ENCODE results near the gene ANO4.

ANO4 gene

GRCh38 chr12:100955139-100955538, 160.6 kb downstream of the ANO4 start:
- Histone ChIP-seq H3K4me1 (ENCODE audit: control insufficient read depth, insufficient read depth, low read length) (peaks cover 11% of the 10 kb centered on the region), H3K9me3 (replicated peaks; ENCODE audit: low read length) (no peaks in the 10 kb centered on the region), H3K9ac (ENCODE audit: low read depth, low read length) (no peak overlapping the region), H3K4me2 (ENCODE audit: low read length) (peak overlapping the region; percentile 30), H3K36me3 (ENCODE audit: insufficient read depth, low read length) (no peaks in the 10 kb centered on the region), H3K27me3 (ENCODE audit: control insufficient read depth, insufficient read depth, low read length) (no peaks in the 10 kb centered on the region), H3K4me3 (ENCODE audit: low read length) (no peak overlapping the region)

GRCh38 chr12:100956311-100956852, 161.8 kb downstream of the ANO4 start:
- no peak overlapping the region for H3K4me2 ChIP-seq (ENCODE audit: low read length)
- H3K9me3 ChIP-seq (replicated peaks; ENCODE audit: low read length): no peaks in the 10 kb centered on the region
- no peaks in the 10 kb centered on the region for H3K27me3 ChIP-seq (ENCODE audit: control insufficient read depth, insufficient read depth, low read length)
- H3K4me1 ChIP-seq (ENCODE audit: control insufficient read depth, insufficient read depth, low read length): peaks cover 11% of the 10 kb centered on the region
- no peak overlapping the region for H3K9ac ChIP-seq (ENCODE audit: low read depth, low read length)
- H3K36me3 ChIP-seq (ENCODE audit: insufficient read depth, low read length): no peaks in the 10 kb centered on the region
- no peak overlapping the region for H3K4me3 ChIP-seq (ENCODE audit: low read length)

- H3K9ac ChIP-seq (ENCODE audit: low read depth, low read length): no peak overlapping the region
- no peaks in the 10 kb centered on the region for H3K9me3 ChIP-seq (replicated peaks; ENCODE audit: low read length)
- H3K4me1 ChIP-seq (ENCODE audit: control insufficient read depth, insufficient read depth, low read length): peaks cover 11% of the 10 kb centered on the region
- H3K36me3 ChIP-seq (ENCODE audit: insufficient read depth, low read length): no peaks in the 10 kb centered on the region
- no peaks in the 10 kb centered on the region for H3K27me3 ChIP-seq (ENCODE audit: control insufficient read depth, insufficient read depth, low read length)
- no peak overlapping the region for H3K4me2 ChIP-seq (ENCODE audit: low read length)
- H3K4me3 ChIP-seq (ENCODE audit: low read length): no peak overlapping the region
Observed at GRCh38 chr12:100959481-100959880, 164.9 kb downstream of the ANO4 start.

GRCh38 chr12:100962086-100962712, 167.6 kb downstream of the ANO4 start:
- Histone ChIP-seq H3K9me3 (replicated peaks; ENCODE audit: low read length) (no peaks in the 10 kb centered on the region), H3K4me2 (ENCODE audit: low read length) (no peak overlapping the region), H3K27me3 (ENCODE audit: control insufficient read depth, insufficient read depth, low read length) (no peaks in the 10 kb centered on the region), H3K4me3 (ENCODE audit: low read length) (no peak overlapping the region), H3K36me3 (ENCODE audit: insufficient read depth, low read length) (no peaks in the 10 kb centered on the region), H3K9ac (ENCODE audit: low read depth, low read length) (no peak overlapping the region), H3K4me1 (ENCODE audit: control insufficient read depth, insufficient read depth, low read length) (no peaks in the 10 kb centered on the region)

- H3K4me3 ChIP-seq (ENCODE audit: low read length): no peak overlapping the region
- H3K36me3 ChIP-seq (ENCODE audit: insufficient read depth, low read length): no peaks in the 10 kb centered on the region
- H3K4me1 ChIP-seq (ENCODE audit: control insufficient read depth, insufficient read depth, low read length): no peaks in the 10 kb centered on the region
- no peaks in the 10 kb centered on the region for H3K27me3 ChIP-seq (ENCODE audit: control insufficient read depth, insufficient read depth, low read length)
- H3K4me2 ChIP-seq (ENCODE audit: low read length): no peak overlapping the region
- no peak overlapping the region for H3K9ac ChIP-seq (ENCODE audit: low read depth, low read length)
- no peaks in the 10 kb centered on the region for H3K9me3 ChIP-seq (replicated peaks; ENCODE audit: low read length)
Observed at GRCh38 chr12:100963381-100963780, 168.8 kb downstream of the ANO4 start.

GRCh38 chr12:100964028-100964427, 169.5 kb downstream of the ANO4 start:
- Histone ChIP-seq H3K9me3 (replicated peaks; ENCODE audit: low read length) (no peaks in the 10 kb centered on the region), H3K4me3 (ENCODE audit: low read length) (no peak overlapping the region), H3K4me1 (ENCODE audit: control insufficient read depth, insufficient read depth, low read length) (no peaks in the 10 kb centered on the region), H3K9ac (ENCODE audit: low read depth, low read length) (no peak overlapping the region), H3K36me3 (ENCODE audit: insufficient read depth, low read length) (no peaks in the 10 kb centered on the region), H3K27me3 (ENCODE audit: control insufficient read depth, insufficient read depth, low read length) (no peaks in the 10 kb centered on the region), H3K4me2 (ENCODE audit: low read length) (no peak overlapping the region)

- no peak overlapping the region for H3K4me3 ChIP-seq (ENCODE audit: low read length)
- H3K9me3 ChIP-seq (replicated peaks; ENCODE audit: low read length): no peaks in the 10 kb centered on the region
- no peaks in the 10 kb centered on the region for H3K27me3 ChIP-seq (ENCODE audit: control insufficient read depth, insufficient read depth, low read length)
- H3K9ac ChIP-seq (ENCODE audit: low read depth, low read length): no peak overlapping the region
- H3K36me3 ChIP-seq (ENCODE audit: insufficient read depth, low read length): no peaks in the 10 kb centered on the region
- no peaks in the 10 kb centered on the region for H3K4me1 ChIP-seq (ENCODE audit: control insufficient read depth, insufficient read depth, low read length)
- no peak overlapping the region for H3K4me2 ChIP-seq (ENCODE audit: low read length)
Observed at GRCh38 chr12:100967189-100967588, 172.6 kb downstream of the ANO4 start.

GRCh38 chr12:100970894-100971293, 176.3 kb downstream of the ANO4 start:
- Histone ChIP-seq H3K4me3 (ENCODE audit: low read length) (no peak overlapping the region), H3K4me1 (ENCODE audit: control insufficient read depth, insufficient read depth, low read length) (no peaks in the 10 kb centered on the region), H3K27me3 (ENCODE audit: control insufficient read depth, insufficient read depth, low read length) (no peaks in the 10 kb centered on the region), H3K9ac (ENCODE audit: low read depth, low read length) (no peak overlapping the region), H3K36me3 (ENCODE audit: insufficient read depth, low read length) (no peaks in the 10 kb centered on the region), H3K9me3 (replicated peaks; ENCODE audit: low read length) (no peaks in the 10 kb centered on the region), H3K4me2 (ENCODE audit: low read length) (no peak overlapping the region)

- H3K4me1 ChIP-seq (ENCODE audit: control insufficient read depth, insufficient read depth, low read length): no peaks in the 10 kb centered on the region
- H3K9me3 ChIP-seq (replicated peaks; ENCODE audit: low read length): no peaks in the 10 kb centered on the region
- H3K36me3 ChIP-seq (ENCODE audit: insufficient read depth, low read length): no peaks in the 10 kb centered on the region
- no peak overlapping the region for H3K4me2 ChIP-seq (ENCODE audit: low read length)
- H3K27me3 ChIP-seq (ENCODE audit: control insufficient read depth, insufficient read depth, low read length): no peaks in the 10 kb centered on the region
- no peak overlapping the region for H3K4me3 ChIP-seq (ENCODE audit: low read length)
- no peak overlapping the region for H3K9ac ChIP-seq (ENCODE audit: low read depth, low read length)
Observed at GRCh38 chr12:100972121-100972520, 177.5 kb downstream of the ANO4 start.

- Histone ChIP-seq H3K27me3 (ENCODE audit: control insufficient read depth, insufficient read depth, low read length) (no peaks in the 10 kb centered on the region), H3K4me3 (ENCODE audit: low read length) (no peak overlapping the region), H3K4me2 (ENCODE audit: low read length) (no peak overlapping the region), H3K9me3 (replicated peaks; ENCODE audit: low read length) (no peaks in the 10 kb centered on the region), H3K36me3 (ENCODE audit: insufficient read depth, low read length) (no peaks in the 10 kb centered on the region), H3K4me1 (ENCODE audit: control insufficient read depth, insufficient read depth, low read length) (no peaks in the 10 kb centered on the region), H3K9ac (ENCODE audit: low read depth, low read length) (no peak overlapping the region)
Observed at GRCh38 chr12:100974341-100974740, 179.8 kb downstream of the ANO4 start.

GRCh38 chr12:100974747-100975146, 180.2 kb downstream of the ANO4 start:
- no peaks in the 10 kb centered on the region for H3K9me3 ChIP-seq (replicated peaks; ENCODE audit: low read length)
- H3K36me3 ChIP-seq (ENCODE audit: insufficient read depth, low read length): no peaks in the 10 kb centered on the region
- no peak overlapping the region for H3K4me3 ChIP-seq (ENCODE audit: low read length)

GRCh38 chr12:100976735-100977134, 182.2 kb downstream of the ANO4 start:
- no peak overlapping the region for H3K9ac ChIP-seq (ENCODE audit: low read depth, low read length)
- no peaks in the 10 kb centered on the region for H3K9me3 ChIP-seq (replicated peaks; ENCODE audit: low read length)
- H3K36me3 ChIP-seq (ENCODE audit: insufficient read depth, low read length): no peaks in the 10 kb centered on the region
- H3K27me3 ChIP-seq (ENCODE audit: control insufficient read depth, insufficient read depth, low read length): no peaks in the 10 kb centered on the region
- no peaks in the 10 kb centered on the region for H3K4me1 ChIP-seq (ENCODE audit: control insufficient read depth, insufficient read depth, low read length)
- H3K4me2 ChIP-seq (ENCODE audit: low read length): no peak overlapping the region
- H3K4me3 ChIP-seq (ENCODE audit: low read length): no peak overlapping the region

More at GRCh38 chr12:100974747-100975146, 180.2 kb downstream of the ANO4 start:
- H3K27me3 ChIP-seq (ENCODE audit: control insufficient read depth, insufficient read depth, low read length): no peaks in the 10 kb centered on the region
- no peak overlapping the region for H3K4me2 ChIP-seq (ENCODE audit: low read length)
- no peaks in the 10 kb centered on the region for H3K4me1 ChIP-seq (ENCODE audit: control insufficient read depth, insufficient read depth, low read length)
- H3K9ac ChIP-seq (ENCODE audit: low read depth, low read length): no peak overlapping the region

Measured in skeletal muscle satellite cell (primary cell).